Thyroid gland (tissue), 4 donors: ENCODE measurements around the gene ATP13A3.

Source experiments
- POLR2A ChIP-seq, 2 donors: fragments of 450-650 bp; IDR thresholded peaks; one replicate each; pipeline ENCODE4 v1.6.1; 2017; ENCODE audit warnings: antibody characterized with exemption in 2 of 2, mild to moderate bottlenecking in 2 of 2, moderate library complexity in 1 of 2
- TF ChIP-seq, protein P1 (sequence below), 6 experiments: fragments of 200-600 bp in 3 of 6; fragments of 450-650 bp in 3 of 6; sonication (generic) in 3 of 6; IDR thresholded peaks; one replicate each; pipeline ENCODE4 v1.5.1; 2016 to 2019; ENCODE audit warnings: antibody characterized with exemption in 6 of 6, mild to moderate bottlenecking in 2 of 6, inconsistent platforms in 1 of 6, moderate library complexity in 1 of 6

GRCh38 chr3:194504146-194504545 is 17.3 kb upstream of the ATP13A3 start:
- TF ChIP-seq, protein P1, sequence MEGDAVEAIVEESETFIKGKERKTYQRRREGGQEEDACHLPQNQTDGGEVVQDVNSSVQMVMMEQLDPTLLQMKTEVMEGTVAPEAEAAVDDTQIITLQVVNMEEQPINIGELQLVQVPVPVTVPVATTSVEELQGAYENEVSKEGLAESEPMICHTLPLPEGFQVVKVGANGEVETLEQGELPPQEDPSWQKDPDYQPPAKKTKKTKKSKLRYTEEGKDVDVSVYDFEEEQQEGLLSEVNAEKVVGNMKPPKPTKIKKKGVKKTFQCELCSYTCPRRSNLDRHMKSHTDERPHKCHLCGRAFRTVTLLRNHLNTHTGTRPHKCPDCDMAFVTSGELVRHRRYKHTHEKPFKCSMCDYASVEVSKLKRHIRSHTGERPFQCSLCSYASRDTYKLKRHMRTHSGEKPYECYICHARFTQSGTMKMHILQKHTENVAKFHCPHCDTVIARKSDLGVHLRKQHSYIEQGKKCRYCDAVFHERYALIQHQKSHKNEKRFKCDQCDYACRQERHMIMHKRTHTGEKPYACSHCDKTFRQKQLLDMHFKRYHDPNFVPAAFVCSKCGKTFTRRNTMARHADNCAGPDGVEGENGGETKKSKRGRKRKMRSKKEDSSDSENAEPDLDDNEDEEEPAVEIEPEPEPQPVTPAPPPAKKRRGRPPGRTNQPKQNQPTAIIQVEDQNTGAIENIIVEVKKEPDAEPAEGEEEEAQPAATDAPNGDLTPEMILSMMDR (IDR thresholded peaks at IDR 0.05), result no peak
- TF ChIP-seq POLR2A (IDR thresholded peaks at IDR 0.05), result no peak
